Islet of Langerhans (tissue), 1 donor: ENCODE measurements around the gene RAB6A.

Experiments used
- FAIRE-seq: peaks from one replicate; lab custom pipeline; 2011; peaks lifted over from hg19 to GRCh38; lab: Jason Lieb, UNC

Gene RAB6A

GRCh38 chr11:73652856-73653559 lies 107.9 kb downstream of the RAB6A start:
- no peak for FAIRE-seq

- no peak for FAIRE-seq
Measured at GRCh38 chr11:73652046-73652730, 108.7 kb downstream of the RAB6A start.

- no peak for FAIRE-seq
Measured at GRCh38 chr11:73651661-73652045, 109.2 kb downstream of the RAB6A start.

- FAIRE-seq, result no peak
Measured at GRCh38 chr11:73651252-73651651, 109.6 kb downstream of the RAB6A start.

GRCh38 chr11:73650400-73650799 lies 110.5 kb downstream of the RAB6A start:
- no peak for FAIRE-seq

- no peak for FAIRE-seq
Measured at GRCh38 chr11:73649206-73649605, 111.7 kb downstream of the RAB6A start.

GRCh38 chr11:73648571-73649046 lies 112.3 kb downstream of the RAB6A start:
- no peak for FAIRE-seq

GRCh38 chr11:73648121-73648520 lies 112.8 kb downstream of the RAB6A start:
- no peak for FAIRE-seq

GRCh38 chr11:73647459-73648100 lies 113.3 kb downstream of the RAB6A start:
- FAIRE-seq, result no peak

- no peak for FAIRE-seq
Measured at GRCh38 chr11:73645972-73646631, 114.8 kb downstream of the RAB6A start, which contains the start of gene PLEKHB1. TSS of gene PLEKHB1 (plus strand) at chr11:73646581. CDS start at chr11:73646609, 28 bp downstream.

GRCh38 chr11:73645121-73645969 lies 115.5 kb downstream of the RAB6A start:
- FAIRE-seq, result no peak

GRCh38 chr11:73641668-73642067 lies 119.2 kb downstream of the RAB6A start:
- FAIRE-seq, result no peak

- FAIRE-seq, result no peak
Measured at GRCh38 chr11:73640592-73640991, 120.3 kb downstream of the RAB6A start.

GRCh38 chr11:73637012-73637411 lies 123.9 kb downstream of the RAB6A start:
- FAIRE-seq, result no peak

- FAIRE-seq, result no peak
Measured at GRCh38 chr11:73636249-73636648, 124.6 kb downstream of the RAB6A start.

GRCh38 chr11:73635721-73636120 lies 125.2 kb downstream of the RAB6A start:
- FAIRE-seq, result no peak

GRCh38 chr11:73633999-73634398 lies 126.9 kb downstream of the RAB6A start:
- FAIRE-seq, result no peak

GRCh38 chr11:73632996-73633395 lies 127.9 kb downstream of the RAB6A start:
- no peak for FAIRE-seq

GRCh38 chr11:73629907-73630306 lies 131.0 kb downstream of the RAB6A start:
- no peak for FAIRE-seq

- no peak for FAIRE-seq
Measured at GRCh38 chr11:73625696-73626318, 135.1 kb downstream of the RAB6A start.
